OCI-LY1 (cell line): ENCODE measurements around the gene SUSD3.

ENCODE experiments used
- H2AFZ ChIP-seq: fragments of 200-600 bp; sonication (generic), shearing (Covaris generic); 2 replicates; pipeline ENCODE4 v1.6.0; 2014; ENCODE audit warnings: antibody characterized with exemption, mild to moderate bottlenecking, low read length
- H3F3A ChIP-seq: fragments of 200-600 bp; sonication (generic), shearing (Covaris generic); 2 replicates; pipeline ENCODE4 v1.6.0; 2014; ENCODE audit warnings: mild to moderate bottlenecking, antibody characterized with exemption, low read length, moderate library complexity; ENCODE audit not compliant: insufficient read depth
- H3K27ac ChIP-seq: fragments of 200-600 bp; sonication (generic); 2 replicates; pipeline ENCODE4 v1.5.1; 2014; ENCODE audit warnings: low read length, mixed run types, mild to moderate bottlenecking, low read depth; ENCODE audit not compliant: poor library complexity, severe bottlenecking
- H3K27me3 ChIP-seq: fragments of 200-600 bp; sonication (generic); 2 replicates; pipeline ENCODE4 v1.6.0; 2014; ENCODE audit warnings: antibody characterized with exemption, mild to moderate bottlenecking, low read length, moderate library complexity; ENCODE audit not compliant: insufficient read depth
- H3K36me3 ChIP-seq: fragments of 200-600 bp; sonication (generic); 2 replicates; pipeline ENCODE4 v1.6.1; 2014; ENCODE audit warnings: mild to moderate bottlenecking, antibody characterized with exemption, low read length, moderate library complexity, mixed read lengths; ENCODE audit not compliant: insufficient read depth
- H3K4me1 ChIP-seq: fragments of 200-600 bp; sonication (generic); 2 replicates; pipeline ENCODE4 v1.5.1; 2014; ENCODE audit warnings: mild to moderate bottlenecking, low read length, moderate library complexity; ENCODE audit not compliant: insufficient read depth, severe bottlenecking
- H3K4me2 ChIP-seq: fragments of 200-600 bp; sonication (generic), shearing (Covaris generic); 2 replicates; pipeline ENCODE4 v1.6.1; 2014; ENCODE audit warnings: low read length
- H3K4me3 ChIP-seq: fragments of 200-600 bp; sonication (generic); 2 replicates; pipeline ENCODE4 v1.5.1; 2014; ENCODE audit warnings: low read length, low read depth, mild to moderate bottlenecking, mixed read lengths; ENCODE audit not compliant: poor library complexity, severe bottlenecking
- H3K79me2 ChIP-seq: fragments of 200-600 bp; shearing (Covaris generic); 2 replicates; pipeline ENCODE4 v1.6.1; 2016; ENCODE audit warnings: mixed run types, low read length, mixed read lengths; ENCODE audit not compliant: insufficient read depth
- H3K9ac ChIP-seq: fragments of 200-600 bp; sonication (generic), shearing (Covaris generic); 2 replicates; pipeline ENCODE4 v1.6.1; 2014; ENCODE audit warnings: mild to moderate bottlenecking, low read length, mixed read lengths
- H3K9me2 ChIP-seq: fragments of 200-600 bp; sonication (generic), shearing (Covaris generic); 2 replicates; pipeline ENCODE4 v1.6.1; 2014; ENCODE audit warnings: low read depth, mild to moderate bottlenecking, low read length, mixed read lengths
- H3K9me3 ChIP-seq: fragments of 200-600 bp; shearing (Covaris generic); 2 replicates; pipeline ENCODE4 v1.6.1; 2014; ENCODE audit warnings: low read length, mixed read lengths
- H4K20me1 ChIP-seq: fragments of 200-600 bp; sonication (generic), shearing (Covaris generic); 2 replicates; pipeline ENCODE4 v1.6.0; 2016; ENCODE audit warnings: mild to moderate bottlenecking, low read length; ENCODE audit not compliant: insufficient read depth
- EZH2 ChIP-seq: fragments of 200-600 bp; sonication (generic), shearing (Covaris generic); IDR thresholded peaks from 2 replicates; pipeline ENCODE4 v1.8.0; 2017; ENCODE audit warnings: borderline replicate concordance, mixed run types, mild to moderate bottlenecking, antibody characterized with exemption, low read length, moderate library complexity, mixed read lengths
- TF ChIP-seq, protein P1 (sequence below): fragments of 200-600 bp; sonication (generic), shearing (Covaris generic); IDR thresholded peaks from 2 replicates; pipeline ENCODE4 v1.5.1; 2017; ENCODE audit warnings: mild to moderate bottlenecking, antibody characterized with exemption, low read length, moderate library complexity, mixed read lengths

Gene SUSD3

DNA sequence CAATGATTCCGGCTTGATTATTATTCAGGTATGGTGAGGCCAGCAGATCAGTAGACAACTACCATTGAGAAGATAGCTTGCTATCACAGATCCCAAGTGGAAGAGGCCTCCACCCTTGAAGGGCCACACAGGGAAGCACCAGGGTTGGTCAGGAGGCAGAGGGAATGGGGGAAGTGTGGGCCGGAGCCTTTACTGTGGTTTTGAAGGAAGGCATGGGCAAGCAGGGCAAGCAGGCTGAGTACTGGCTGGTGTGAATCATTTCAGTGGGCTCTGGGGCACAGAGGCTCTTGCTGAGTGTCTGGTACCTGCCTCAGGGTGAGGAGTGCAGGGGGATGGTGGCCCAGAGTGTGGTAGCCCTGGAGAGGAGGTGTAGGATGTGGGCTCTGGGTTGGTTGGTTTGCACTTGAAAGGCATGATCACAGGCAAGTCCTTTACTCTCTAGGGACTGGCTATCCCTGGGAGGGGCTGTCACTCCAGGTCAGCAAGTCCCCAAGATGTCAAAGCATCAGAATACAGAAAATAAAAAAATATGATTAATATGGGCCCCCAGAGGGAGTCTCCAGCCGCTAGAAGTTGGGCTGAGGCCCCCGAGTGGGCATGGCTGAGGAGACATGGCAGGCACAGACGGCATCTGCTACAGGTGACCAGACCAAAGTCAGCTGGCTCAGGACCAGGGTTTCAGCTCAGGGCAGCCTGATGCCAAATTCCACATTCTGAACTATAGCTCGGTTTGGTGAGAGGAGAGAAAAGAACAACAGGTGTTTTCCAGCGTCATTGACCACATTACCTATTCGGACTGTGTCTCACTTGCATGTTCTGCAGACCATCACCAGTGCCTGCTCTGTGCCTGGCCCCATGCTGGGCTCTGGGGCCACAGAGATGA, 9.7 kb upstream of the SUSD3 start:
- Histone ChIP-seq H3K9ac (no peak overlapping the region), H3K79me2 (no peaks in the 10 kb centered on the region), H4K20me1 (no peaks in the 10 kb centered on the region), H3K27me3 (no peaks in the 10 kb centered on the region), H3K36me3 (no peaks in the 10 kb centered on the region), H3K4me1 (peaks cover 4% of the 10 kb centered on the region), H3K9me3 (no peaks in the 10 kb centered on the region), H3K27ac (no peak overlapping the region), H3K4me3 (no peak overlapping the region), H2AFZ (no peak overlapping the region), H3K9me2 (no peaks in the 10 kb centered on the region), H3K4me2 (no peak overlapping the region), H3F3A (no peaks in the 10 kb centered on the region)
- TF ChIP-seq EZH2, result no peak
- TF ChIP-seq, protein P1, sequence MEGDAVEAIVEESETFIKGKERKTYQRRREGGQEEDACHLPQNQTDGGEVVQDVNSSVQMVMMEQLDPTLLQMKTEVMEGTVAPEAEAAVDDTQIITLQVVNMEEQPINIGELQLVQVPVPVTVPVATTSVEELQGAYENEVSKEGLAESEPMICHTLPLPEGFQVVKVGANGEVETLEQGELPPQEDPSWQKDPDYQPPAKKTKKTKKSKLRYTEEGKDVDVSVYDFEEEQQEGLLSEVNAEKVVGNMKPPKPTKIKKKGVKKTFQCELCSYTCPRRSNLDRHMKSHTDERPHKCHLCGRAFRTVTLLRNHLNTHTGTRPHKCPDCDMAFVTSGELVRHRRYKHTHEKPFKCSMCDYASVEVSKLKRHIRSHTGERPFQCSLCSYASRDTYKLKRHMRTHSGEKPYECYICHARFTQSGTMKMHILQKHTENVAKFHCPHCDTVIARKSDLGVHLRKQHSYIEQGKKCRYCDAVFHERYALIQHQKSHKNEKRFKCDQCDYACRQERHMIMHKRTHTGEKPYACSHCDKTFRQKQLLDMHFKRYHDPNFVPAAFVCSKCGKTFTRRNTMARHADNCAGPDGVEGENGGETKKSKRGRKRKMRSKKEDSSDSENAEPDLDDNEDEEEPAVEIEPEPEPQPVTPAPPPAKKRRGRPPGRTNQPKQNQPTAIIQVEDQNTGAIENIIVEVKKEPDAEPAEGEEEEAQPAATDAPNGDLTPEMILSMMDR, result no peak

DNA sequence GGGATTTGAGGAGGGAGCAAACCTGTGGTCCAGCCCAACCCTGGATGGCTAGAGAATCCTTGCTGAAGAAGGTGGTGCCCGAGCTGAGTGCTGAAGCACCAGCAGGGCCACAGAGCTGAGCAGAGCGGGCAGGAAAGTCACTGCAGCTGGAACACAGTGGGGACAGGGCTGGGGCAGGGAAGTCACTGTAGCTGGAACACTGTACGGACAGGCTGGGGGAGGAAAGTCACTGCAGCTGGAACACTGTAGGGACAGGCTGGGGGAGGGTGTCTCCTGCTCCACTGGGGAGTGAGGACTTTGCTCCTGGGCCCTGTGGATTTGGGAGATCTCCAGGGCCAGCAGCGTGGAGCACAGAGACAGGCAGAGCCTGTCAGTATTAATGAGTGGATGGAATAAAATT, 9.0 kb upstream of the SUSD3 start:
- Histone ChIP-seq H3K4me2 (no peak overlapping the region), H3K9ac (no peak overlapping the region), H3F3A (no peaks in the 10 kb centered on the region)

DNA sequence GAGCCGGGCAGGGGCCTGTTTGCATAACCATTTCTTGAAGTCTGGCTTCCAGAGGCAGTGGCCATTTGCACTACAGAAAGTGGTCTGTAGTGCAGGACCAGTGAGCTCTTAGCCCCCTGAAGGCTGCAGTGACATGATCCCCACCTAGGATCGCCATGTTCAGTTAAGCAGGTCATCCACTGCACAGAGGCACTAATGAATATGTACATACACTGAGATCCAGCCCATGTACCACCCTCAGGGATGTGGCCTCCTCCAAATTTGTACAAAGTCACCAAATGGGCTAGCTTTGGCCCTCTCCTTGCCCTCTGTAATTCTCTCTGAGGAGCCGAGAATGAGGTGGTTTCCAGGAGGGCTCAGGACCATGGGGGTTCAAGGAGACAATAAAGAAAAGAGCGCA, 8.3 kb upstream of the SUSD3 start:
- no peak overlapping the region for H3K4me2 ChIP-seq
- H2AFZ ChIP-seq, result no peak overlapping the region
- peaks cover 4% of the 10 kb centered on the region for H3K4me1 ChIP-seq
- no peaks in the 10 kb centered on the region for H3K79me2 ChIP-seq
- no peaks in the 10 kb centered on the region for H3K9me2 ChIP-seq
- no peak overlapping the region for H3K27ac ChIP-seq
- H3K4me3 ChIP-seq, result no peak overlapping the region
- H3K36me3 ChIP-seq, result no peaks in the 10 kb centered on the region
- H3F3A ChIP-seq, result no peaks in the 10 kb centered on the region
- H3K27me3 ChIP-seq, result no peaks in the 10 kb centered on the region
- H3K9me3 ChIP-seq, result no peaks in the 10 kb centered on the region
- H3K9ac ChIP-seq, result no peak overlapping the region
- H4K20me1 ChIP-seq, result no peaks in the 10 kb centered on the region
- TF ChIP-seq EZH2, result no peak

More for the DNA sequence above, 9.0 kb upstream of the SUSD3 start:
- peaks cover 4% of the 10 kb centered on the region for H3K4me1 ChIP-seq
- H3K9me3 ChIP-seq, result no peaks in the 10 kb centered on the region
- H3K79me2 ChIP-seq, result no peaks in the 10 kb centered on the region
- H3K27me3 ChIP-seq, result no peaks in the 10 kb centered on the region
- no peak overlapping the region for H2AFZ ChIP-seq
- H3K4me3 ChIP-seq, result no peak overlapping the region
- no peaks in the 10 kb centered on the region for H3K36me3 ChIP-seq
- TF ChIP-seq EZH2, result no peak
- TF ChIP-seq, protein P1, result no peak
- no peaks in the 10 kb centered on the region for H3K9me2 ChIP-seq
- H4K20me1 ChIP-seq, result no peaks in the 10 kb centered on the region
- no peak overlapping the region for H3K27ac ChIP-seq

DNA sequence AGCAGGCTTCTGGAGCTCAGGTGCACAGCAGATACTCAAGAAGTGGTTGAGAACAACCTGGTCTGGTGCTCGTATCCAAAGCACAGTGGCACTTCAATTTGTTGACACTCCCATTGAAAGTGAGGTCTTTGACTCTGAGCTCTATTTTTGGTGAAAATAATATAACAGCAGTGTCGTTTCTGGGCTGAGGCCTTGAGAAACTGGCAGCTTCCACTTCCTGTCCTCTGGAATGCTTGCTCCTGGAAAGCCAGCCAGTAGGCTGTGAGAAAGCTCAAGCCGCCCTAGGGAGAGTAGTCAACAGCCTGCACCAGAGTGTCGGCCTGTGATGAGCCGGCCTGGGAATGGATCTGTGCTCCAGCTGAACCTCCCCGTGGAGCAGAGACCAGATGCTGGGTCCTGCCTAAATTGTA, 6.8 kb upstream of the SUSD3 start:
- Histone ChIP-seq H3K79me2 (no peaks in the 10 kb centered on the region), H3K36me3 (no peaks in the 10 kb centered on the region), H3F3A (no peaks in the 10 kb centered on the region), H3K4me3 (no peak overlapping the region), H3K9me3 (no peaks in the 10 kb centered on the region), H3K27me3 (no peaks in the 10 kb centered on the region), H2AFZ (no peak overlapping the region), H3K9ac (no peak overlapping the region), H3K9me2 (no peaks in the 10 kb centered on the region), H4K20me1 (no peaks in the 10 kb centered on the region), H3K4me2 (no peak overlapping the region), H3K4me1 (peaks cover 4% of the 10 kb centered on the region), H3K27ac (no peak overlapping the region)
- TF ChIP-seq, protein P1, result no peak
- no peak for TF ChIP-seq EZH2
